Measurements from ENCODE around the gene PCARE.

Gene PCARE

DNA sequence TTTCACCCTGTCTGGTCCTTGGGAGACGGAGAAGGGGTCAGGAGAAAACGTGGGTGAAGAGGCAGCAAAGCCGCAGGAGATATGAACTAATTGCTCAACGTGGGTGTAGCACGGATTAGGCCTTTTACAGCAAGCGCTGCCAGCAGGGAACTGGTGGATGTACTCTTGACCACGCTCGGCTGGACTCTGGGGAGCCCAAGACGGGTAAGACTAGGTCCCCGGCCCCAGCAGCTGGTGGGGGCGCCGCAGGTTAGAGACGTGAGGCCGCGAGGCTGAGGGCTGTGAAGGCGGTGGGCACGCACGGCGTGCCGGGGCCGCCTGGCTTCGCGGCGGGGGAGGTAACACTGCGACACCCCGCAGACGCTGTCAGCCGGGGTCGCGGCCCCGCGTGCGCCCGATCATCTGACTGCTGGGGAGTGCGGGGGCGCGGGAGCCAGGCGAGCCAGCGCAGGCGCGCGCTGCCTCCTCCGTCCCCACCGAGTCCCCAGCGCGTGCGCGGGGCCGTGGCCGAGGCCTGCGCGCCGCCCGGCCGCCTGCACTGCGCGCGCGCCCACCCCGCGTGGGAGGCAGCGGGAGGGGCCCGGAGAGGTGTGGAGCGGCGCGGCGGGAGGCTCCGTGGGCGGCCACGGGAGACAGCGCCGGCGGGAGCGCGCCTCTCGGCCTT, 40.8 kb upstream of the PCARE start, which contains the start of gene CLIP4:
CLIP4 (plus strand) TSS at position 470 of the 664 bp plus-strand sequence. CDS start 5,974 bp downstream, outside the sequence.
- H3K4me3 ChIP-seq (ENCODE audit: low read depth, low read length): peak within 1 kb of the TSS; percentile 64
- in situ Hi-C loops (cut with HindIII; ENCODE audit: low sequenced_read_pairs): no loop called here
- DNase-seq (ENCODE audit: low read depth, low spot score): peak; percentile 52
- TF ChIP-seq, protein P1, sequence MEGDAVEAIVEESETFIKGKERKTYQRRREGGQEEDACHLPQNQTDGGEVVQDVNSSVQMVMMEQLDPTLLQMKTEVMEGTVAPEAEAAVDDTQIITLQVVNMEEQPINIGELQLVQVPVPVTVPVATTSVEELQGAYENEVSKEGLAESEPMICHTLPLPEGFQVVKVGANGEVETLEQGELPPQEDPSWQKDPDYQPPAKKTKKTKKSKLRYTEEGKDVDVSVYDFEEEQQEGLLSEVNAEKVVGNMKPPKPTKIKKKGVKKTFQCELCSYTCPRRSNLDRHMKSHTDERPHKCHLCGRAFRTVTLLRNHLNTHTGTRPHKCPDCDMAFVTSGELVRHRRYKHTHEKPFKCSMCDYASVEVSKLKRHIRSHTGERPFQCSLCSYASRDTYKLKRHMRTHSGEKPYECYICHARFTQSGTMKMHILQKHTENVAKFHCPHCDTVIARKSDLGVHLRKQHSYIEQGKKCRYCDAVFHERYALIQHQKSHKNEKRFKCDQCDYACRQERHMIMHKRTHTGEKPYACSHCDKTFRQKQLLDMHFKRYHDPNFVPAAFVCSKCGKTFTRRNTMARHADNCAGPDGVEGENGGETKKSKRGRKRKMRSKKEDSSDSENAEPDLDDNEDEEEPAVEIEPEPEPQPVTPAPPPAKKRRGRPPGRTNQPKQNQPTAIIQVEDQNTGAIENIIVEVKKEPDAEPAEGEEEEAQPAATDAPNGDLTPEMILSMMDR (IDR thresholded peaks at IDR 0.05; ENCODE audit: low read depth, low read length): no peak

DNA sequence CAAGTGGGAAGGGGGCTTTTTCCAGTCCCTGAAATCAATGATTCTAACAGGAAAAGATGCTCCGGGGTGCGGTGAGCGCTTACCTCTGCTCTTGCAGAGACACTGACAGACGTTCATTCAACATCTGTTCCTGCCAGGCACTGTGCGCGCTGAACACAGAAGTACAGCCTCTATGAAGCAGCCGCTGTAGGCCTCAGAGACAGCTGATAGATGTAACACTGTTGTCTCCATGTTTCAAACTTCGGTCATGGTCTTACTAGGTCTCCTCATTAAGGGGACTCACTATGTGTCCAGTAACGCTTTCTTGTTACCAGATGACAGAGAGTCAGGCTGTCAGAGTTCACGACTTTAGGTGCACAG, 40.2 kb upstream of the PCARE start:
- TF ChIP-seq, protein P1 (IDR thresholded peaks at IDR 0.05; ENCODE audit: low read depth, low read length): no peak
- no peak overlapping the region for H3K4me3 ChIP-seq (ENCODE audit: low read depth, low read length)
- in situ Hi-C loops (cut with HindIII; ENCODE audit: low sequenced_read_pairs): no loop called here
- DNase-seq (ENCODE audit: low read depth, low spot score): no peak

DNA sequence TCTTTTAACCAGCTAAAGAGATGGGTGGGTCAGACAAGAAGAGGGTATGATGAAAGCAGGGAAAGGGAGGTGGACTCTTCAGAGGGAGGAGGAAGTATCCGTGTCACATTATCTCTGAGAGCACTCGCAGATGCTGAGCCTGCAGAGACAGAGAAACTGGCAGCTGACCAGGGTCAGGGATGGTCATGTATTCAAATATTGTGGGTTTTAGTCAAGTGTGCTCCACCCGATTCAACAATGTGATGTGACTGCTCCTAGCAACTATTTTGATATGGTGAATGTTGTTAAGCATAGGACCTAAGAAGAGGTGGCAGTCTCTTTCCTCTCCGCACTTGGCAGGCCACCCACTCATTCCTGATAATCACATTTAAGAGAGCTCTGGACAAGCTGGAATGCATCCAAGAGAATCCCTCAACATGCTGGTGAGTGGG, 39.6 kb upstream of the PCARE start:
- in situ Hi-C loops (cut with HindIII; ENCODE audit: low sequenced_read_pairs): no loop called here
- no peak overlapping the region for H3K4me3 ChIP-seq (ENCODE audit: low read depth, low read length)
- TF ChIP-seq, protein P1 (IDR thresholded peaks at IDR 0.05; ENCODE audit: low read depth, low read length): no peak
- peak; percentile 61 for DNase-seq (ENCODE audit: low read depth, low spot score)

DNA sequence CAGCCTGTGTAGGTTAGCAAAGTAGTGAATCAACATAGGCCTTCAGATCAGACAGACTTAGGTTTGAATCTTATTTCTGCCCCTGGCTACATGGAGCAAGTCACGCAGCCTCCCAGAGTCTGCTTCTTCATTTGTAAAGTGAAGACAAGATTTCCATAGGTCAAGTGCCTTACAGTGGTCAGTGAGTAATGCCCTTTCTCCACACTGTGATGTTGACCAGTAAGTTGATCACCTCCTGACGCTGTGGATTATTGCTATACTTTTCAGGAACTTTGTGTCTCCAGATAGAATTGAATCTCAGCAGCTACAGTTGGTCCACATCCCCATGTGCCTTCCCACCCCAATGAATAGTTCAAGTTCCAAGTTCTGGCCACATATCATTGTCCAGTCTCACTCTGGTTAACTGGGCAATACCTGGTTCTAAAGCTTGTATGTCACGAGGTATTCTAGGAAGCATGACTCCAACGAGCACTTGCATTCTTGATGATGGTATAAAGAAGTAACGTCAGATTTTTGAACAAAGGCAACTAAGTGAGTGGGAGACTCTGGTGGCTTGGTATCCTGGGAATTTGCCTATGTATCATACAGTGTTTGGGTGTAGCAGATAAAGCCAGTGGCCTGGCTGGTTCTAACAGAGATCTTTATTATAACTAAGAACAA, 38.8 kb upstream of the PCARE start:
- TF ChIP-seq, protein P1 (IDR thresholded peaks at IDR 0.05; ENCODE audit: low read depth, low read length): no peak
- H3K4me3 ChIP-seq (ENCODE audit: low read depth, low read length): no peak overlapping the region
- in situ Hi-C loops (cut with HindIII; ENCODE audit: low sequenced_read_pairs): no loop called here
- DNase-seq (ENCODE audit: low read depth, low spot score): peak; percentile 42

DNA sequence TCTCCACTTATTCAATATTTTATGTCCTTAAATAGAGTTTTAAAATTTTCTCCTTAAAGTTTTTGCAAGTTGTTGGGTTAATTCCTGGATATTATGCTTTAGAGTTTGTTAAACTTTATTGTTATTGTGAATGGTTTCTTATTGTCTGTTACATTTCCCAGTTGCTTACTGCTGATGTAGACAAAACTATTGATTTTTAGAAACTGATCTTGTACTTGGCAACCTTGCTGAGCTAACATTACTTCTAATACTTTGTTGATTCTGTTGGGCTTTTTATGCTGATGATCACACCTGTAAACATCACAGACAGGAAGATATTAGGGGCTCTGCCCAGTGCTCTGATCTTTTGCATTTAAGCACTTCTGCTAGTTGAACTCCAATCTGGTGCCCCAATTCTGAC, 38.1 kb upstream of the PCARE start:
- in situ Hi-C loops (cut with HindIII; ENCODE audit: low sequenced_read_pairs): no loop called here
- H3K4me3 ChIP-seq (ENCODE audit: low read depth, low read length): no peak overlapping the region
- TF ChIP-seq, protein P1 (IDR thresholded peaks at IDR 0.05; ENCODE audit: low read depth, low read length): no peak
- DNase-seq (ENCODE audit: low read depth, low spot score): no peak

DNA sequence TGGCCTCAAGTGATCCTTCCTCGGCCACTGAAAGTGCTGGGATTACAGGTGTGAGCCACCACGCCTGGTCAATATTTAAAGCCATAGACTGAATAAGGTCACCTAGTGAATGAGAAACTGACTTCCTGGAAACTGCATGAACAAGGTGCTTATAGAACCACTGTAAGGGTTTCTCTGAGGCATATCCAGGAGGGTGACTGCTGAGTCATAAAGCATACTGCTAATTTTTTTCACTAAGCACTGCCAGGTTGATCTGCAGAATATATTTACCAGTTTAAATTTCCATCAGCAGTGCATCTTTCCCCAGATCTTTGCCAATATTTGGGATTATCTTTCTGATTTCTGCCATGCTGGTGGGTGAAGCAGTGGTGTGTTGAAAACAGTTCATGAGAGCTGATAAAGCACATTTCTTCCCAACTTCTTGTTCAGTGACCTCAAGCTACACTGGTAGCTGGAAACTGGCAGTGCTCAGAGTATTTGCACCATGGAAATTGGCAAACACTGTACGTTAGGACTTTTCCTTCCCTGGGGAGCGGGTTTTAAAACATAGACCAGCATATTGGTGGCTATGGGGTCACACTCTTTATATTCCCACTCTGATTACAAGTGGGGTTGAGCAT, 36.7 kb upstream of the PCARE start:
- peak; percentile 24 for DNase-seq (ENCODE audit: low read depth, low spot score)
- TF ChIP-seq, protein P1 (IDR thresholded peaks at IDR 0.05; ENCODE audit: low read depth, low read length): no peak
- no peak overlapping the region for H3K4me3 ChIP-seq (ENCODE audit: low read depth, low read length)
- in situ Hi-C loops (cut with HindIII; ENCODE audit: low sequenced_read_pairs): no loop called here
